Rectal smooth muscle tissue (tissue), 1 donor: ENCODE results near the gene LAMB1.
"Not testable (repeated sequence)": the region's sequence is repeated elsewhere in the genome, so short reads cannot be mapped to it uniquely, and the experiment has no call there.

ENCODE experiments used
- H3K27ac ChIP-seq: one replicate; pipeline ENCODE4 v1.7.0; 2013; ENCODE audit warnings: low read depth, low read length, inconsistent platforms
- H3K27me3 ChIP-seq: one replicate; pipeline ENCODE4 v1.7.0; 2013; ENCODE audit warnings: low read length; ENCODE audit not compliant: control insufficient read depth, insufficient read depth
- H3K36me3 ChIP-seq: one replicate; pipeline ENCODE4 v1.7.0; 2013; ENCODE audit warnings: low read length; ENCODE audit not compliant: control insufficient read depth, insufficient read depth
- H3K4me1 ChIP-seq: one replicate; pipeline ENCODE4 v1.7.0; 2013; ENCODE audit warnings: low read length; ENCODE audit not compliant: control insufficient read depth, insufficient read depth
- H3K4me3 ChIP-seq: one replicate; pipeline ENCODE4 v1.7.0; 2013; ENCODE audit warnings: low read length
- H3K9ac ChIP-seq: one replicate; pipeline ENCODE4 v1.7.0; 2013; ENCODE audit warnings: low read length

LAMB1 gene

GRCh38 chr7:107889992-107890391 is 113.0 kb downstream of the LAMB1 start:
- no peaks in the 10 kb centered on the region for H3K36me3 ChIP-seq
- H3K27ac ChIP-seq: peak overlapping the region; percentile 97
- H3K27me3 ChIP-seq: no peaks in the 10 kb centered on the region
- no peak overlapping the region for H3K4me3 ChIP-seq
- H3K9ac ChIP-seq: no peak overlapping the region
- H3K4me1 ChIP-seq: peaks cover 25% of the 10 kb centered on the region

- H3K4me1 ChIP-seq: peaks cover 14% of the 10 kb centered on the region
- H3K9ac ChIP-seq, H3K36me3 ChIP-seq, H3K27me3 ChIP-seq, H3K4me3 ChIP-seq, H3K27ac ChIP-seq: not testable (repeated sequence)
These were observed 115.1 kb downstream of the LAMB1 start for GRCh38 chr7:107887827-107888226.

GRCh38 chr7:107884066-107884818 is 118.7 kb downstream of the LAMB1 start:
- Histone ChIP-seq H3K4me3 (no peak overlapping the region), H3K9ac (no peak overlapping the region), H3K4me1 (no peaks in the 10 kb centered on the region), H3K27ac (no peak overlapping the region), H3K36me3 (no peaks in the 10 kb centered on the region), H3K27me3 (no peaks in the 10 kb centered on the region)

GRCh38 chr7:107882766-107883165 is 120.2 kb downstream of the LAMB1 start:
- H3K4me3 ChIP-seq: no peak overlapping the region

GRCh38 chr7:107879400-107880035 is 123.4 kb downstream of the LAMB1 start:
- Histone ChIP-seq H3K4me3 (no peak overlapping the region), H3K36me3 (no peaks in the 10 kb centered on the region), H3K9ac (no peak overlapping the region), H3K4me1 (no peaks in the 10 kb centered on the region), H3K27ac (no peak overlapping the region), H3K27me3 (no peaks in the 10 kb centered on the region)

More at GRCh38 chr7:107882766-107883165, 120.2 kb downstream of the LAMB1 start:
- H3K27me3 ChIP-seq: no peaks in the 10 kb centered on the region
- H3K4me1 ChIP-seq: no peaks in the 10 kb centered on the region
- H3K27ac ChIP-seq: no peak overlapping the region
- H3K9ac ChIP-seq: no peak overlapping the region
- no peaks in the 10 kb centered on the region for H3K36me3 ChIP-seq

- Histone ChIP-seq H3K4me3 (no peak overlapping the region), H3K27ac (no peak overlapping the region), H3K36me3 (no peaks in the 10 kb centered on the region), H3K9ac (no peak overlapping the region), H3K27me3 (no peaks in the 10 kb centered on the region), H3K4me1 (peaks cover 3% of the 10 kb centered on the region)
These were observed 124.3 kb downstream of the LAMB1 start for GRCh38 chr7:107878636-107879035.

- Histone ChIP-seq H3K27me3 (no peaks in the 10 kb centered on the region), H3K4me1 (peaks cover 3% of the 10 kb centered on the region), H3K27ac (no peak overlapping the region), H3K36me3 (no peaks in the 10 kb centered on the region), H3K4me3 (no peak overlapping the region), H3K9ac (no peak overlapping the region)
These were observed 125.1 kb downstream of the LAMB1 start for GRCh38 chr7:107877731-107878382.

GRCh38 chr7:107876916-107877315 is 126.0 kb downstream of the LAMB1 start:
- H3K36me3 ChIP-seq: no peaks in the 10 kb centered on the region
- H3K9ac ChIP-seq: no peak overlapping the region
- H3K27me3 ChIP-seq: no peaks in the 10 kb centered on the region
- H3K27ac ChIP-seq: no peak overlapping the region
- H3K4me1 ChIP-seq: peaks cover 3% of the 10 kb centered on the region
- no peak overlapping the region for H3K4me3 ChIP-seq

GRCh38 chr7:107874605-107875446 is 128.1 kb downstream of the LAMB1 start:
- no peaks in the 10 kb centered on the region for H3K36me3 ChIP-seq
- no peaks in the 10 kb centered on the region for H3K27me3 ChIP-seq
- H3K27ac ChIP-seq: no peak overlapping the region
- H3K9ac ChIP-seq: no peak overlapping the region
- peaks cover 3% of the 10 kb centered on the region for H3K4me1 ChIP-seq
- H3K4me3 ChIP-seq: no peak overlapping the region

GRCh38 chr7:107874111-107874510 is 128.8 kb downstream of the LAMB1 start:
- Histone ChIP-seq H3K4me1 (peaks cover 3% of the 10 kb centered on the region), H3K27ac (no peak overlapping the region), H3K9ac (no peak overlapping the region), H3K4me3 (no peak overlapping the region), H3K36me3 (no peaks in the 10 kb centered on the region), H3K27me3 (no peaks in the 10 kb centered on the region)
